GM06990 (cell line): Measurements from ENCODE around the gene SGTA.
A peak's percentile ranks its signal among the peaks of the same experiment; 100 is the strongest.

Experiments used
- DNase-seq: peaks from one replicate; pipeline ENCODE4 v3.0.0-alpha.2; 2011; ENCODE audit not compliant: insufficient read length; ENCODE audit errors: extremely low read depth
- H3K27me3 ChIP-seq: replicated peaks from 2 replicates; pipeline ENCODE4 v1.6.0; 2011; ENCODE audit warnings: low read length; ENCODE audit not compliant: control insufficient read depth, insufficient read depth
- H3K36me3 ChIP-seq: 2 replicates; pipeline ENCODE4 v1.5.1; 2011; ENCODE audit warnings: low read length; ENCODE audit not compliant: control insufficient read depth, insufficient read depth
- H3K4me3 ChIP-seq: replicated peaks from 2 replicates; pipeline ENCODE4 v1.5.1; 2011; ENCODE audit warnings: low read depth, mild to moderate bottlenecking, control low read depth, low read length
- CTCF ChIP-seq: IDR thresholded peaks from 2 replicates; pipeline ENCODE4 v1.5.1; 2011; ENCODE audit warnings: low read length, control low read depth, mild to moderate bottlenecking, inconsistent platforms; ENCODE audit not compliant: insufficient read depth, poor library complexity, severe bottlenecking

Gene SGTA

DNA sequence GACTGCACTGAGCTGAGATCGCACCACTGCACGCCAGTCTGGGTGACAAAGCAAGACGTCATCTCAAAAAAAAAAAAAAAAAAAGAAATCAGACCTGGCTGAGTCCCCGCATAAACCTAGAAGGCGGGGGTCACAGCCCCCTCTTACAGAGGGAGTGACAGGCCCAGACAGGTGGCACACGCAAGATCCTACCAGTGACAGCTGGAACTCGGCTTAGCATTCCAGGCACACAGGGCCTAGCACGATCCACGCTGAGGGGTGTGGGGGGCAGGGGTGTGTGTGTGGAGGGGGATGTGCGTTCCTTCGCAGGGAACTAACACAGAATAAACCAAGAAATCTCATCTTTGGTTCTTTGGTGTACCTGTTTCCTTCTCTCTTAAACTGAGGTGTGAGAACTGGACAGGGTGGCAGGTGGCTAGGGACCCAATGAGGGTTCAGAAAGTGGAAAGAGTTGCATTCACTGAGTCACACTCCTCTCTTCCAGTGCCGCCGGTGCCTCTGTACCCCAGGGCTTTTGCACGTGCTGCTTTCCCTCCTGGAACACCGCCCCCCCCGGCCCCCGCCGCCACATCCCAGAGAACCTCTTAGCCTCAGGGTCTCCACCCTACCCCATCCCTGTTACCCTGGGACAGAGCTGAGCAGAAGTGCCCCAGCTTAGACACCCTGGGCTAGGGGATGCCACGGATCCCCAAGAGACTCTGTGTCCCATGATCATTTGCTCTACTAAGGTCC lies 5.0 kb downstream of the SGTA start:
- no peak for TF ChIP-seq CTCF
- no peak overlapping the region for H3K4me3 ChIP-seq
- no peak for DNase-seq
- H3K27me3 ChIP-seq, result no peaks in the 10 kb centered on the region
- H3K36me3 ChIP-seq, result peaks cover 4% of the 10 kb centered on the region

- no peaks in the 10 kb centered on the region for H3K27me3 ChIP-seq
- H3K4me3 ChIP-seq, result 0 out of 2 replicates have a peak overlapping the region, but pooled peaks have one; percentile 4
- H3K36me3 ChIP-seq, result peaks cover 6% of the 10 kb centered on the region
- no peak for TF ChIP-seq CTCF
- DNase-seq, result no peak
These were observed 7.3 kb downstream of the SGTA start for GRCh38 chr19:2775556-2776430.

GRCh38 chr19:2774953-2775555 lies 8.0 kb downstream of the SGTA start:
- no peak overlapping the region for H3K4me3 ChIP-seq
- H3K36me3 ChIP-seq, result peaks cover 6% of the 10 kb centered on the region
- no peak for DNase-seq
- H3K27me3 ChIP-seq, result no peaks in the 10 kb centered on the region
- TF ChIP-seq CTCF, result no peak

GRCh38 chr19:2774083-2774679 lies 8.9 kb downstream of the SGTA start:
- no peak for TF ChIP-seq CTCF
- Histone ChIP-seq H3K36me3 (peaks cover 6% of the 10 kb centered on the region), H3K4me3 (no peak overlapping the region), H3K27me3 (no peaks in the 10 kb centered on the region)
- no peak for DNase-seq

- DNase-seq, result no peak
- H3K27me3 ChIP-seq, result no peaks in the 10 kb centered on the region
- no peak for TF ChIP-seq CTCF
- H3K4me3 ChIP-seq, result no peak overlapping the region
- H3K36me3 ChIP-seq, result peaks cover 12% of the 10 kb centered on the region
These were observed 11.0 kb downstream of the SGTA start for GRCh38 chr19:2771786-2772674.
